Panc1 (cell line): Measurements from ENCODE around the gene EID2. TPM values are rescaled to one million over a fixed set of nuclear protein-coding genes. Genes with fewer than 3 reads are reported as not detected.

Experiments
- ATAC-seq: fragments of 200-7000 bp; cut with Tn5 transposase; 2 replicates; pipeline ENCODE4 v1.9.1; 2020; ENCODE audit warnings: mild to moderate bottlenecking, moderate library complexity
- Bru-seq: library from RNA; stranded (reverse); fragments of 400-500 nt; gene quantifications from one replicate; lab custom pipeline; 2021; lab: Mats Ljungman, UMichigan
- BruChase-seq, 2 experiments: library from RNA; stranded (reverse); fragments of 400-500 nt; gene quantifications; one replicate each; lab custom pipeline; 2021; lab: Mats Ljungman, UMichigan
- BruUV-seq: library from RNA; stranded (reverse); fragments of 400-500 nt; replicated peaks from 2 replicates; lab custom pipeline; 2021; lab: Mats Ljungman, UMichigan
- CTCF ChIA-PET: fragments of 300-600 bp; sonication (Branson Sonifier 250); formaldehyde crosslinking; loops from one replicate; lab custom pipeline; 2022; ENCODE audit warnings: antibody characterized with exemption; lab: Charles Lee
- POLR2A ChIA-PET: fragments of 300-600 bp; sonication (Branson Sonifier 250); formaldehyde crosslinking; loops from one replicate; lab custom pipeline; 2022; ENCODE audit warnings: antibody characterized with exemption; lab: Charles Lee
- DNase-seq: peaks from one replicate; pipeline ENCODE4 v3.0.0-alpha.2; 2010; ENCODE audit warnings: low read depth, low spot score
- H3K27ac ChIP-seq: 2 replicates; pipeline ENCODE4 v1.5.1; 2011; ENCODE audit warnings: mild to moderate bottlenecking, low read length, inconsistent platforms
- H3K27me3 ChIP-seq: fragments of 200-500 bp; sonication (Bioruptor generic); 2 replicates; pipeline ENCODE4 v1.6.0; 2014; ENCODE audit warnings: low read length, inconsistent platforms; ENCODE audit not compliant: control insufficient read depth, insufficient read depth
- H3K36me3 ChIP-seq: fragments of 200-500 bp; sonication (Bioruptor generic); 2 replicates; pipeline ENCODE4 v1.5.1; 2014; ENCODE audit warnings: inconsistent platforms, mild to moderate bottlenecking, low read length, moderate library complexity; ENCODE audit not compliant: control insufficient read depth, insufficient read depth
- H3K4me1 ChIP-seq: 2 replicates; pipeline ENCODE4 v1.5.1; 2011; ENCODE audit warnings: inconsistent platforms, mild to moderate bottlenecking, low read length, moderate library complexity; ENCODE audit not compliant: control insufficient read depth, insufficient read depth
- H3K4me3 ChIP-seq, 2 experiments: 2 replicates each; pipeline ENCODE4 v1.5.1; 2011 to 2012; ENCODE audit warnings: low read depth in 2 of 2, low read length in 2 of 2, mild to moderate bottlenecking in 2 of 2, inconsistent platforms in 1 of 2, moderate library complexity in 1 of 2
- H3K9me3 ChIP-seq: fragments of 200-500 bp; sonication (Bioruptor generic); 2 replicates; pipeline ENCODE4 v1.5.1; 2014; ENCODE audit warnings: low read depth, mild to moderate bottlenecking, inconsistent platforms, low read length, moderate library complexity; ENCODE audit not compliant: control insufficient read depth, insufficient read depth
- CTCF ChIP-seq: fragments of 450-650 bp; IDR thresholded peaks from 2 replicates; pipeline ENCODE4 v1.5.1; 2017; ENCODE audit warnings: mild to moderate bottlenecking
- POLR2AphosphoS5 ChIP-seq: IDR thresholded peaks from 2 replicates; pipeline ENCODE4 v1.6.1; 2012; ENCODE audit warnings: mild to moderate bottlenecking, low read depth, low read length, moderate library complexity
- REST ChIP-seq, 2 experiments: IDR thresholded peaks; 2 replicates each; pipeline ENCODE4 v1.6.1; 2011 to 2012; ENCODE audit warnings: low read depth in 2 of 2, control low read depth in 1 of 2, low read length in 1 of 2, mild to moderate bottlenecking in 1 of 2, moderate library complexity in 1 of 2; ENCODE audit not compliant: insufficient read depth in 1 of 2
- SIN3A ChIP-seq: IDR thresholded peaks from 2 replicates; pipeline ENCODE4 v1.6.1; 2012; ENCODE audit warnings: low read depth, mild to moderate bottlenecking, low read length, moderate library complexity, borderline replicate concordance; ENCODE audit not compliant: insufficient read depth
- TCF7L2 ChIP-seq: IDR thresholded peaks from 2 replicates; pipeline ENCODE4 v1.6.1; 2011; ENCODE audit warnings: mild to moderate bottlenecking, low read depth, low read length, inconsistent platforms
- in situ Hi-C: cut with HindIII; loops from 2 replicates; pipeline ENCODE4 v1.10.0; 2016; ENCODE audit warnings: low sequenced_read_pairs, low pct_unique_long_range_greater_than_20kb
- intact Hi-C: fragments of 100-400 bp; cut with micrococcal nuclease; formaldehyde crosslinking; loops from one replicate; pipeline ENCODE4 v1.10.0; 2022; ENCODE audit not compliant: unreplicated experiment
- long read RNA-seq: library from polyadenylated mRNA; unstranded; transcript quantifications from one replicate; pipeline ENCODE4 v2.0.0, GENCODE V29; 2021; ENCODE audit not compliant: unreplicated experiment
- polyA plus RNA-seq: library from polyadenylated mRNA; unstranded; fragments of >200 nt; gene quantifications from one replicate; pipeline ENCODE4 v1.2.1, GENCODE V29; 2012; ENCODE audit warnings: missing spikeins; ENCODE audit not compliant: insufficient read length
- total RNA-seq: library from RNA; stranded (reverse); gene quantifications from one replicate; pipeline ENCODE4 v1.2.1, GENCODE V29; 2021; ENCODE audit not compliant: unreplicated experiment

Gene EID2
- total RNA-seq (163 TPM), Bru-seq, nascent RNA (percentile 99 among the genes with signal in this experiment), BruChase-seq, experiment 1, labeled RNA remaining after a 2-hour chase (percentile 100 among the genes with signal in this experiment), BruChase-seq, experiment 2, labeled RNA remaining after a 6-hour chase (percentile 100 among the genes with signal in this experiment)
- polyA plus RNA-seq = 179 TPM
- long read RNA-seq, transcript EID2-201 (1 exons, 1,629 nt) = major isoform, 390 of 391 reads
- long read RNA-seq, partial matches to known transcripts = 0 of 391 reads
- long read RNA-seq, other reads (novel, unspliced or antisense) = 1 of 391 reads

- TSS peak; percentile 94 for BruUV-seq
- peak; percentile 97 for ATAC-seq
Measured at GRCh38 chr19:39539518-39540332, at the start of gene EID2. EID2 (minus strand) TSS chr19:39540161; CDS start chr19:39540079, 82 bp downstream.

More at GRCh38 chr19:39539518-39540332, at the start of gene EID2:
- Histone ChIP-seq H3K27me3 (peaks cover 11% of the 10 kb centered on the region), H3K36me3 (no peaks in the 10 kb centered on the region; the same call in 1 of the 2 replicates), H3K4me3 (peak within 1 kb of the TSS; percentile 36 to 59), H3K9me3 (no peaks in the 10 kb centered on the region), H3K4me1 (peaks cover 26% of the 10 kb centered on the region), H3K27ac (peak within 1 kb of the TSS; percentile 78)
- in situ Hi-C loops (loop anchor here (5.0 to 10.0 kb wide), 2 partner anchors 37 to 325 kb away; no protein-coding TSS in a partner anchor), intact Hi-C loops (loop anchor here (1.0 to 5.0 kb wide), 2 partner anchors 99 to 293 kb away; partner anchors contain the start of gene DYRK1B)
- CTCF ChIA-PET = interaction anchor here (0.6 to 17.8 kb wide), 26 partner anchors 12 to 680 kb away, joined by 3 to 508 read pairs (median 4); partner anchors contain the start of genes DLL3, LRFN1 and RPS16
- DNase-seq = peak; percentile 100
- POLR2A ChIA-PET = interaction anchor here (0.6 to 2.9 kb wide), 19 partner anchors 9 to 863 kb away, joined by 3 to 29 read pairs (median 3); partner anchors contain the start of genes DYRK1B, FBL, MED29 and PAF1
- TF ChIP-seq REST (IDR thresholded peaks at IDR 0.05; ENCODE audit: insufficient read depth in 1 of 2, low read depth in 2 of 2, low read length in 1 of 2) (no peak), TCF7L2 (no peak), POLR2AphosphoS5 (no peak), SIN3A (no peak), CTCF (no peak)
